ENCODE measurements around the gene ALAS1.

Gene ALAS1

GRCh38 chr3:52208556-52208955 lies 10.6 kb downstream of the ALAS1 start:
- CTCF ChIA-PET, result interaction anchor here (0.9 to 3.6 kb wide), 3 partner anchors 10 to 131 kb away, joined by 3 to 20 read pairs (median 5); no protein-coding TSS in a partner anchor

GRCh38 chr3:52210037-52210436 lies 12.1 kb downstream of the ALAS1 start:
- CTCF ChIA-PET, result interaction anchor here (0.6 to 3.6 kb wide), 3 partner anchors 10 to 238 kb away, joined by 3 to 20 read pairs (median 4); no protein-coding TSS in a partner anchor

More at GRCh38 chr3:52208556-52208955, 10.6 kb downstream of the ALAS1 start:
- TF ChIP-seq ZNF2 (tag by site-specific recombination; IDR thresholded peaks at IDR 0.05), result no peak
- no peak for TF ChIP-seq ZNF214 (tag by site-specific recombination; IDR thresholded peaks at IDR 0.05; ENCODE audit: borderline replicate concordance)
- TF ChIP-seq ZNF221 (tag by site-specific recombination; IDR thresholded peaks at IDR 0.05; ENCODE audit: borderline replicate concordance), result no peak
- TF ChIP-seq ZNF280C (tag by site-specific recombination; IDR thresholded peaks at IDR 0.05), result no peak
- TF ChIP-seq ZNF560 (tag by site-specific recombination; IDR thresholded peaks at IDR 0.05; ENCODE audit: borderline replicate concordance), result no peak
- TF ChIP-seq ZNF501 (tag by site-specific recombination; IDR thresholded peaks at IDR 0.05), result no peak
- POLR2A ChIA-PET, result interaction anchor here (1.5 kb wide), 1 partner anchor 54 kb away, joined by 5 read pairs; the partner anchor contains the start of gene POC1A
- no peaks in the 10 kb centered on the region for H3K4me1 ChIP-seq (ENCODE audit: control insufficient read depth, insufficient read depth, low read length)
- peaks cover 46 to 97% of the 10 kb centered on the region in 2 experiments; a peak in 2 of 3 replicates for H3K36me3 ChIP-seq (ENCODE audit: control insufficient read depth in 2 of 2, insufficient read depth in 1 of 2, low read length in 2 of 2)
- no peak overlapping the region for H3K4me3 ChIP-seq (ENCODE audit: low read depth, low read length)
- H3K9me3 ChIP-seq (ENCODE audit: control insufficient read depth, insufficient read depth, low read depth, low read length), result no peaks in the 10 kb centered on the region
- H3K27ac ChIP-seq (ENCODE audit: extremely low read depth, low read depth, low read length), result no peak overlapping the region

GRCh38 chr3:52210550-52211046 lies 12.6 kb downstream of the ALAS1 start:
- Histone ChIP-seq H3K27ac (ENCODE audit: extremely low read depth, low read depth, low read length) (no peak overlapping the region), H3K9me3 (ENCODE audit: control insufficient read depth, insufficient read depth, low read depth, low read length) (no peaks in the 10 kb centered on the region), H3K4me1 (ENCODE audit: control insufficient read depth, insufficient read depth, low read length) (no peaks in the 10 kb centered on the region), H3K36me3 (ENCODE audit: control insufficient read depth in 2 of 2, insufficient read depth in 1 of 2, low read length in 2 of 2) (peaks cover 40 to 97% of the 10 kb centered on the region in 2 experiments; a peak in 2 of 3 replicates), H3K4me3 (ENCODE audit: low read depth, low read length) (no peak overlapping the region)
- TF ChIP-seq ZNF514 (tag by site-specific recombination; IDR thresholded peaks at IDR 0.05), result no peak
- TF ChIP-seq ZNF19 (tag by site-specific recombination; IDR thresholded peaks at IDR 0.05; ENCODE audit: low read depth), result no peak
- no peak for TF ChIP-seq ZNF488 (tag by site-specific recombination; IDR thresholded peaks at IDR 0.05)
- TF ChIP-seq ZNF558 (tag by site-specific recombination; IDR thresholded peaks at IDR 0.05), result no peak
- TF ChIP-seq ZNF621 (tag by site-specific recombination; IDR thresholded peaks at IDR 0.05), result no peak
- no peak for TF ChIP-seq ZNF148 (tag by site-specific recombination; IDR thresholded peaks at IDR 0.05; ENCODE audit: borderline replicate concordance)
- no peak for TF ChIP-seq TSHZ1 (tag by site-specific recombination; IDR thresholded peaks at IDR 0.05; ENCODE audit: borderline replicate concordance)
- TF ChIP-seq ZIC2 (tag by site-specific recombination; IDR thresholded peaks at IDR 0.05), result no peak
- TF ChIP-seq ZNF707 (tag by site-specific recombination; IDR thresholded peaks at IDR 0.05), result no peak
- CTCF ChIA-PET, result interaction anchor here (0.6 to 3.6 kb wide), 3 partner anchors 10 to 238 kb away, joined by 3 to 20 read pairs (median 4); no protein-coding TSS in a partner anchor
- POLR2A ChIA-PET, result no interaction called here

More at GRCh38 chr3:52210037-52210436, 12.1 kb downstream of the ALAS1 start:
- POLR2A ChIA-PET, result interaction anchor here (1.5 kb wide), 1 partner anchor 55 kb away, joined by 5 read pairs; the partner anchor contains the start of gene POC1A
- H3K27ac ChIP-seq (ENCODE audit: extremely low read depth, low read depth, low read length), result no peak overlapping the region
- H3K36me3 ChIP-seq (ENCODE audit: control insufficient read depth in 2 of 2, insufficient read depth in 1 of 2, low read length in 2 of 2), result peaks cover 40 to 97% of the 10 kb centered on the region in 2 experiments; a peak in 2 of 3 replicates
- H3K9me3 ChIP-seq (ENCODE audit: control insufficient read depth, insufficient read depth, low read depth, low read length), result no peaks in the 10 kb centered on the region
- no peak for TF ChIP-seq SCRT2 (tag by site-specific recombination; IDR thresholded peaks at IDR 0.05)
- H3K4me3 ChIP-seq (ENCODE audit: low read depth, low read length), result no peak overlapping the region
- no peaks in the 10 kb centered on the region for H3K4me1 ChIP-seq (ENCODE audit: control insufficient read depth, insufficient read depth, low read length)
